Esophagus muscularis mucosa (tissue), 4 donors: Measurements from ENCODE around the gene KLHL30.

ENCODE experiments used
- CTCF ChIP-seq, 3 experiments: fragments of 200-600 bp in 2 of 3; fragments of 450-650 bp in 1 of 3; sonication (generic) in 2 of 3; IDR thresholded peaks; one replicate each; pipeline ENCODE4 v1.5.1; 2017 to 2019; ENCODE audit warnings: antibody characterized with exemption in 3 of 3, mild to moderate bottlenecking in 2 of 3, moderate library complexity in 1 of 3
- EP300 ChIP-seq: sonication (generic); formaldehyde crosslinking; IDR thresholded peaks from one replicate; pipeline ENCODE4 v1.6.1; 2017; ENCODE audit warnings: antibody characterized with exemption
- POLR2A ChIP-seq: fragments of 450-650 bp; IDR thresholded peaks from one replicate; pipeline ENCODE4 v1.6.1; 2017; ENCODE audit warnings: antibody characterized with exemption, moderate library complexity, mild to moderate bottlenecking, low read depth
- POLR2AphosphoS5 ChIP-seq, 2 donors: sonication (generic); formaldehyde crosslinking; IDR thresholded peaks; one replicate each; pipeline ENCODE4 v1.6.1; 2017; ENCODE audit warnings: antibody characterized with exemption in 2 of 2

GRCh38 chr2:238093181-238094140, 45.0 kb upstream of the KLHL30 start:
- TF ChIP-seq CTCF (IDR thresholded peaks at IDR 0.05), result no peak
- no peak for TF ChIP-seq EP300
- no peak for TF ChIP-seq POLR2AphosphoS5 (IDR thresholded peaks at IDR 0.05)
- no peak for TF ChIP-seq POLR2A
